ENCODE data around the gene BIN1.

GRCh38 chr2:127122361-127123027 is 15.5 kb upstream of the BIN1 start:
- TF ChIP-seq RXRA (IDR thresholded peaks at IDR 0.05; ENCODE audit: borderline replicate concordance, low read depth) (no peak), TAF1 (IDR thresholded peaks at IDR 0.05; ENCODE audit: borderline replicate concordance, low read depth, low read length) (no peak), POLR2AphosphoS5 (IDR thresholded peaks at IDR 0.05; ENCODE audit: low read depth, low read length) (no peak), EP300 (IDR thresholded peaks at IDR 0.05; ENCODE audit: borderline replicate concordance in 1 of 2, low read depth in 1 of 2, low read length in 1 of 2) (no peak), CTCF (IDR thresholded peaks at IDR 0.05) (no peak), REST (IDR thresholded peaks at IDR 0.05; ENCODE audit: low read depth, low read length) (no peak), GABPA (IDR thresholded peaks at IDR 0.05; ENCODE audit: low read depth) (no peak), RCOR1 (IDR thresholded peaks at IDR 0.05; ENCODE audit: low read length) (no peak), JUND (IDR thresholded peaks at IDR 0.05) (no peak), RAD21 (IDR thresholded peaks at IDR 0.05; ENCODE audit: low read length) (no peak), MXI1 (IDR thresholded peaks at IDR 0.05; ENCODE audit: low read depth, low read length) (no peak), FOXM1 (IDR thresholded peaks at IDR 0.05; ENCODE audit: low read depth) (no peak), MAX (IDR thresholded peaks at IDR 0.05; ENCODE audit: low read depth) (no peak), TCF12 (IDR thresholded peaks at IDR 0.05) (no peak)
